Measurements from ENCODE around the gene HOXD10.

- TF ChIP-seq CTCF (IDR thresholded peaks at IDR 0.05) (no peak), POLR2A (IDR thresholded peaks at IDR 0.05) (no peak), POLR2AphosphoS5 (IDR thresholded peaks at IDR 0.05; ENCODE audit: insufficient read depth in 1 of 2, low read depth in 1 of 2) (no peak)
Observed at GRCh38 chr2:176124947-176125771, 8.6 kb downstream of the HOXD10 start.
